ENCODE measurements around the gene MYO16.
"Not testable (repeated sequence)": the region's sequence is repeated elsewhere in the genome, so short reads cannot be mapped to it uniquely, and the experiment has no call there.

Gene MYO16

GRCh38 chr13:109090796-109091195 lies 461.4 kb downstream of the MYO16 start:
- Histone ChIP-seq H3K36me3 (no peaks in the 10 kb centered on the region), H3K9ac (no peak overlapping the region), H3K4me3 (no peak overlapping the region), H3K9me3 (0 out of 2 replicates have a peak, but pooled peaks cover 4% of the 10 kb centered on the region), H3K27ac (no peak overlapping the region), H3K27me3 (no peaks in the 10 kb centered on the region), H4K20me1 (no peaks in the 10 kb centered on the region), H3K4me2 (no peak overlapping the region), H3K4me1 (peaks cover 6% of the 10 kb centered on the region)
- TF ChIP-seq Cebpa-rat (IDR thresholded peaks at IDR 0.05): no peak

GRCh38 chr13:109091249-109091648 lies 461.8 kb downstream of the MYO16 start:
- Histone ChIP-seq H3K4me1 (peaks cover 6% of the 10 kb centered on the region), H3K36me3 (no peaks in the 10 kb centered on the region), H3K4me2 (no peak overlapping the region), H3K9ac (no peak overlapping the region), H3K4me3 (no peak overlapping the region), H4K20me1 (no peaks in the 10 kb centered on the region), H3K9me3 (0 out of 2 replicates have a peak, but pooled peaks cover 4% of the 10 kb centered on the region), H3K27me3 (no peaks in the 10 kb centered on the region), H3K27ac (no peak overlapping the region)
- no peak for TF ChIP-seq Cebpa-rat (IDR thresholded peaks at IDR 0.05)

- not testable (repeated sequence) for H3K27me3 ChIP-seq, H4K20me1 ChIP-seq, H3K27ac ChIP-seq, H3K4me1 ChIP-seq, H3K9me3 ChIP-seq, H3K4me2 ChIP-seq, H3K9ac ChIP-seq, H3K36me3 ChIP-seq, H3K4me3 ChIP-seq
These were observed 462.8 kb downstream of the MYO16 start for GRCh38 chr13:109092186-109092585.

GRCh38 chr13:109093998-109094397 lies 464.6 kb downstream of the MYO16 start:
- Histone ChIP-seq H4K20me1 (no peaks in the 10 kb centered on the region), H3K36me3 (no peaks in the 10 kb centered on the region), H3K27me3 (no peaks in the 10 kb centered on the region), H3K4me3 (no peak overlapping the region), H3K4me2 (peak overlapping the region; percentile 20), H3K9me3 (0 out of 2 replicates have a peak, but pooled peaks cover 4% of the 10 kb centered on the region), H3K4me1 (peaks cover 6% of the 10 kb centered on the region), H3K27ac (no peak overlapping the region), H3K9ac (no peak overlapping the region)
- TF ChIP-seq Cebpa-rat (IDR thresholded peaks at IDR 0.05): no peak

- no peak overlapping the region for H3K27ac ChIP-seq
- H3K36me3 ChIP-seq: no peaks in the 10 kb centered on the region
- H3K9me3 ChIP-seq: 0 out of 2 replicates have a peak, but pooled peaks cover 4% of the 10 kb centered on the region
- no peak for TF ChIP-seq Cebpa-rat (IDR thresholded peaks at IDR 0.05)
- H3K27me3 ChIP-seq: no peaks in the 10 kb centered on the region
- H4K20me1 ChIP-seq: no peaks in the 10 kb centered on the region
- no peak overlapping the region for H3K9ac ChIP-seq
- H3K4me3 ChIP-seq: no peak overlapping the region
- no peak overlapping the region for H3K4me2 ChIP-seq
- peaks cover 6% of the 10 kb centered on the region for H3K4me1 ChIP-seq
These were observed 465.7 kb downstream of the MYO16 start for GRCh38 chr13:109095126-109095525.

- no peak for TF ChIP-seq Cebpa-rat (IDR thresholded peaks at IDR 0.05)
- H3K27me3 ChIP-seq: no peaks in the 10 kb centered on the region
- H3K9ac ChIP-seq: no peak overlapping the region
- H3K4me2 ChIP-seq: no peak overlapping the region
- no peak overlapping the region for H3K27ac ChIP-seq
- H4K20me1 ChIP-seq: no peaks in the 10 kb centered on the region
- peaks cover 6% of the 10 kb centered on the region for H3K4me1 ChIP-seq
- H3K36me3 ChIP-seq: no peaks in the 10 kb centered on the region
- H3K9me3 ChIP-seq: 0 out of 2 replicates have a peak, but pooled peaks cover 4% of the 10 kb centered on the region
- H3K4me3 ChIP-seq: no peak overlapping the region
These were observed 466.7 kb downstream of the MYO16 start for GRCh38 chr13:109096101-109096500.

GRCh38 chr13:109100705-109101304 lies 471.4 kb downstream of the MYO16 start:
- no peaks in the 10 kb centered on the region for H3K27me3 ChIP-seq
- H3K4me3 ChIP-seq: no peak overlapping the region
- H3K4me2 ChIP-seq: no peak overlapping the region
- H3K9ac ChIP-seq: no peak overlapping the region
- H3K4me1 ChIP-seq: no peaks in the 10 kb centered on the region
- no peak overlapping the region for H3K27ac ChIP-seq
- no peaks in the 10 kb centered on the region for H3K36me3 ChIP-seq
- TF ChIP-seq Cebpa-rat (IDR thresholded peaks at IDR 0.05): no peak
- H4K20me1 ChIP-seq: no peaks in the 10 kb centered on the region
- no peaks in the 10 kb centered on the region for H3K9me3 ChIP-seq

- Histone ChIP-seq H3K9ac (no peak overlapping the region), H3K27me3 (no peaks in the 10 kb centered on the region), H3K27ac (no peak overlapping the region), H3K9me3 (no peaks in the 10 kb centered on the region), H3K36me3 (no peaks in the 10 kb centered on the region), H3K4me1 (no peaks in the 10 kb centered on the region), H4K20me1 (no peaks in the 10 kb centered on the region), H3K4me2 (no peak overlapping the region), H3K4me3 (no peak overlapping the region)
- TF ChIP-seq Cebpa-rat (IDR thresholded peaks at IDR 0.05): no peak
These were observed 472.2 kb downstream of the MYO16 start for GRCh38 chr13:109101550-109102144.

- H3K9me3 ChIP-seq: no peaks in the 10 kb centered on the region
- no peak for TF ChIP-seq Cebpa-rat (IDR thresholded peaks at IDR 0.05)
- no peak overlapping the region for H3K9ac ChIP-seq
- H3K27ac ChIP-seq: no peak overlapping the region
- no peak overlapping the region for H3K4me2 ChIP-seq
- no peak overlapping the region for H3K4me3 ChIP-seq
- H3K36me3 ChIP-seq: no peaks in the 10 kb centered on the region
- no peaks in the 10 kb centered on the region for H3K27me3 ChIP-seq
- no peaks in the 10 kb centered on the region for H3K4me1 ChIP-seq
- H4K20me1 ChIP-seq: no peaks in the 10 kb centered on the region
These were observed 476.5 kb downstream of the MYO16 start for GRCh38 chr13:109105899-109106298.

GRCh38 chr13:109110159-109110558 lies 480.7 kb downstream of the MYO16 start:
- Histone ChIP-seq H4K20me1 (no peaks in the 10 kb centered on the region), H3K4me3 (no peak overlapping the region), H3K27ac (no peak overlapping the region), H3K4me1 (peaks cover 10% of the 10 kb centered on the region), H3K4me2 (no peak overlapping the region), H3K9ac (no peak overlapping the region), H3K9me3 (no peaks in the 10 kb centered on the region), H3K27me3 (no peaks in the 10 kb centered on the region), H3K36me3 (no peaks in the 10 kb centered on the region)
- no peak for TF ChIP-seq Cebpa-rat (IDR thresholded peaks at IDR 0.05)
